HG03196 (cell line): ENCODE data around the gene DOK5.

Experiments used
- ATAC-seq: cut with Tn5 transposase; IDR thresholded peaks from one replicate; pipeline ENCODE4 v1.9.1; 2021; ENCODE audit not compliant: unreplicated experiment

The DOK5 gene

GRCh38 chr20:54555150-54555549 lies 79.8 kb downstream of the DOK5 start:
- no peak for ATAC-seq

DNA sequence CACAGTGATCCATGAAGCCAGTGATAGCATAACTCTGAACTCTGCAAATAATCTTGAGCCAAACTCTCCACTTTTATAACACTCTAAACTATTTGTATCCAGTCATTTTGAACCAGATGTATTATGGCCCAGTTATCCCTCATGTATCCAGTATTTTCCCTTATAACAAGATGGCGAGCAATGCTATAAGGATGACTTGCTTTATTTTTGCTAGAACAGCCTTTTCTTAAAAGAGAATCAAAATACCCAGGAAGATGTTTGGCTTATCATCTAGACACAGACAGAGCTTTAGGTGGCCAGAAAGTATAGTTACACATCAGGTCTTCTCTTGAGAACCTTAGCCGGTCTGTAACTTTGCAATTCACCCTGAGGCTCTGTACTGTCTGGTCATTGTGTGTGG lies 81.0 kb downstream of the DOK5 start:
- no peak for ATAC-seq

GRCh38 chr20:54557806-54558590 lies 82.6 kb downstream of the DOK5 start:
- ATAC-seq = no peak

DNA sequence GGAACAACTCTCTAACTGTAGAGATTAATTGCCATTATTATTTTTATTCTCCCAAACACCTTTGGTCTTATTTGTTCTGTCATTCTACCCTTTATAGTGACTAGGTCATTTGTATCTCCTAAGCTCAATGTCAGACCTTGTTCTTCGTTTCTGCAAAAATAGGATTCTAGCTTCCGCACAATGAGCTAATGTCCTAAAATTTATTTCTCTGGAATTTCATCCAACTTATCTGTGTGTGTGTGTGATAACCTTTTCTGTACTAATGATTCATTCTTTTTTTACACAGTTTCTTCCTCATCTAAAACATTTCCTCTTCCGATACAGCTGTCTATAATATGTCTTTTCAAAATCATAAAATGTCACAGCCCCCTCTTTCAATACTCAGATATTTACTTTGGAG lies 84.5 kb downstream of the DOK5 start:
- ATAC-seq = no peak

DNA sequence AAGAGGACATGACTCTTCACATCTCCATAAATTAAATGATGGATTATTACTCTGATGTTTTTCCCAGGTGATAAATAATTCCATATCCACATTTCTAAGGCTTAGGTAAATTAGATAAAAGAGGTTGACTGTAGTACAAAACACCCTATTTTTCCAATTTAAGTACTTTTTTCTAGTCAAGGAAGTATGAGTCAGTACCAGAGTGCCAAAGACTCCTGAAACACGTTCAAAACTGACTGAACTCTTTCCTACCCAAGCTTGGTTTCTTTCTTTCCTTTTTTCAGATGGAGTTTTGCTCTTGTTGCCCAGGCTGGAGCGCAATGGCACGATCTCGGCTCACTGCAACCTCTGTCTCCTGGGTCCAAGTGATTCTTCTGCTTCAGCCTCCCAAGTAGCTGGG lies 85.0 kb downstream of the DOK5 start:
- no peak for ATAC-seq

- ATAC-seq = no peak
Observed at GRCh38 chr20:54565255-54565654, 89.9 kb downstream of the DOK5 start.

- ATAC-seq = no peak
Observed at GRCh38 chr20:54566031-54566688, 90.8 kb downstream of the DOK5 start.

GRCh38 chr20:54570561-54570960 lies 95.2 kb downstream of the DOK5 start:
- no peak for ATAC-seq

GRCh38 chr20:54572665-54573435 lies 97.5 kb downstream of the DOK5 start:
- ATAC-seq = no peak

DNA sequence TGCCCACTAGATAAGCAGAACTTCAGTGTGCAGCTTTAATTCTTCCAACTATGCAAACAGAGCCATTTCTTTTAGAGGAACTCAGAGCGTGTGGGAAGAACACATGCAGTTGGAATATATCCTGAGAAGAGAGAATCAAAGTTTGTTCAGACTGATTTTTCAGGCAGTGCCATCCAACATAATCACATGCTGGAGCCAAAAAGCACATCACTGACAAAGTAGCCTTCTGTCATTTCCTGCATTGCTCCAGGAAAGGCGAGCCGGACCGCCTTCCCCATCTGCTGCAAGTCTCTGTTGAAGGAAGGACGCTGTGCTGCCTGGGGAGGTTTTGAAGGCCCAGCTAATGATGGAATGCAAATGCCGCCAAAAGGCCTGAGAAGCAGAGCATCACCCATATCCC lies 98.4 kb downstream of the DOK5 start:
- no peak for ATAC-seq

GRCh38 chr20:54576518-54576917 lies 101.1 kb downstream of the DOK5 start:
- no peak for ATAC-seq

DNA sequence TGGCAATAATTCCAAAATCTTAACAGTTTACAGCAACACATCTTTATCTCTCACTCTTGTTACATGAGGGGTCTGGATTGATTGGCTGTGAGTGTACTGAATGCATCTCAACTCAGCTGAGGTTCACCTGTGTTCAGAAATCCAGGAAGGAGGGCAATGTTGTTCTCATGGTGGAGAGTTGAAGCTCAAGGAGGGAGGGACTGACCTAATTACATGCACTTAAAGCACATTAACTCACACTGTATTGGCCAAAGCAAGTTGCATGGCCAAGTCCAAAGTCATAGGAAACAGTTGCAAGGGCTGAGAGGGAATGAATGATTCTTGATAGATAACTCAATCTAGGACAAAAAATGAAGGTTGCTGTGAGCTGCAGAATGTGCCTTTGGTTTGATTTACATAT lies 102.2 kb downstream of the DOK5 start:
- ATAC-seq = no peak

GRCh38 chr20:54585217-54585616 lies 109.8 kb downstream of the DOK5 start:
- ATAC-seq = no peak

GRCh38 chr20:54587408-54587807 lies 112.0 kb downstream of the DOK5 start:
- no peak for ATAC-seq

DNA sequence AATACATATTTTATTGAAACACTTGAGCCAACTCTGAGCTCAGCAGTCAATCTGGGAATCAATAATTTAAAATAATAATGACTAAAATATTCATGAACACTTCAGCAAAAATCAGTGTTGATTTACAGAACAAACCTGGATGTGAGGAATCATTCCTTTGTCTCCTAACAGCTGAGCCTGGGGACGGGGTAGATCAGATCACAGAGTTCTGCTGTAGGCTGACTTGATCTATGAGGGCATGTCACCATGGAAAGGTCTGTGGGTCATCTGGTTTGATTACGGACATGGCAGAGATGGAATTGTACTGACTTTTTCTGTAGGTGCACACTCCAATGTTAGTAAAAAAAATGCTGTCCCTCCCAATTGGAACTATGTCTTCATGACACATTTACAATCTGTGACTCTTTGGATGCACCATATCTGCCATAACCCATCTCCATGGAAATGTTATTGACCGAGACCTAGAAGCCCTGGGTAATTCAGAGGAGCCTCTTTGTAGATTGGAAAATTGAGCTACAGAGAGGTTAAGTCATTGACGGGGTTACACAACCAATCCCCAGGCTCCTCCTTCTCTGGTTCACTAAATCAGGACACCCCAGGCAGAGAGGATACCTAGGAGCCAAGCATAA lies 114.1 kb downstream of the DOK5 start:
- no peak for ATAC-seq

DNA sequence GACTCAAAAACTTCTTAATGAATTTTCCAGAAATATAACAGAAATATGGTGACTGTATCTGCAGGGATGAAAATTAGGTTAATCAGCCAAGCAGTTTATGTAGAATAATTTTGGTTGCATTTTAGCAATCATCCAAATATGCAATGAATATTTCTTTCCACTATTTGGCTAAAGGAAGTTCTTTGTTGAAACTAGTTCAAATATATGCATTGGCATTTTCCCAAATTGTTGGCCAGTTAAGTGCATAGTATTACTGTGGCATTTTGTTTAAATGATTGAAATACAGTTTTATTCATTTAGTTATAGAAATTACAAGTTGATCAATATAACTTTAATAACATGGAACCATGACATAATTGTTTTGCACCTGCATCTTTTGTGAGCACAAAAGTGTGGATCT lies 115.5 kb downstream of the DOK5 start:
- no peak for ATAC-seq

DNA sequence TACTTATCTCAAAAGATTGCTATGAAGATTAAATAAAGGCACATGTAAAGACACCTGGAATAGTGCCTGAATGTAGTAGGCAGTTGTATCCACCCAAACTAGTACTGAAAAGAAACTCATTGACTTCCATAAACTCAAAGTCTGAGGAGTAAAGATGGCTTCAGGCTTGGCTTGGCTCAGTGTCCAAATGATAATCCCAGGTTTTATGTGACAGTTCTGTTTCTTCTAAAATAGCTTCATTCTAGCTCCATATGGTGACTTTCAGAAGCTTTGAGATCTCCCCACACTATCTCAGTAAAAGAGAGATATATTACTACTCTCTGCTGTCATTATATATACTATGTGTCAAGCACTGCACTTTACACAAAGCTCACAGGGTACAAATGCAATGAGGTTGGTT lies 121.3 kb downstream of the DOK5 start:
- ATAC-seq = no peak

DNA sequence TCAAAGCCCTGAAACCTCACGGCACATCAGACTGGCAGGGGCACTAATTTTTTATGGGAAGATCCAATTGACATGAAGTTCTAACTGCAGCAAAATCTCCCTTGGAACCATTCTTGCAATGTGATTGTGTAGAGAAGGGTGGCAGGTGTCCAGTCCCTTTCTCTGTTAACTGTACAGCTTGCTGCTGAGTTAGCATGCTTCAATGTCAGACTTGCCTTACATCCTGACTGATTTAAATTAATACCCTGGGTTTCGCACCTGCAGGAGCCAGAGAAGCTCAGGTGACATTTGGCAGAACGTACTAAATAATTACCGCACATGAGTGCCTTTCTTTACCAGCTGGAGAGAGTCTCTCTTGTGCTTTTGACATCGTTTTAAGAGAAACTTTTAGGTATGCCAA lies 123.0 kb downstream of the DOK5 start:
- ATAC-seq = no peak

DNA sequence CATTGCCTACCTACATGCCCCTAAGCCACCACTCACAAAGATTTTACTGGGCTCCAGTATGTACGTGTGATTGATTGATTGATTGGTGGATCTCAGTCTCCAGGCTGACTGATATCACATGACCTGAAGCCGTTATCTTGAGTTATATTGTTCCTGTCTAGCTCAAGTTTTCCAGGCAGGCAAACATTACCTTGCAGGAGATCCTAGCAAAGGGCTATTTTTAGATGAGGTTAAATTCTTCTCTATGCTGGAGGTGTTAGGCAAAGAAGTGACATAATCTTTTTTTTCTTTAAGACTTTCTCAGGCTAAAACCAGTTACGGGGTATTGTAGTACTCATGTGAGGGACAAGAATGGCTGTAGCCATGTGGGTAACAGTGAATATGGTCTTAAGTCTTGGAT lies 125.2 kb downstream of the DOK5 start:
- no peak for ATAC-seq

DNA sequence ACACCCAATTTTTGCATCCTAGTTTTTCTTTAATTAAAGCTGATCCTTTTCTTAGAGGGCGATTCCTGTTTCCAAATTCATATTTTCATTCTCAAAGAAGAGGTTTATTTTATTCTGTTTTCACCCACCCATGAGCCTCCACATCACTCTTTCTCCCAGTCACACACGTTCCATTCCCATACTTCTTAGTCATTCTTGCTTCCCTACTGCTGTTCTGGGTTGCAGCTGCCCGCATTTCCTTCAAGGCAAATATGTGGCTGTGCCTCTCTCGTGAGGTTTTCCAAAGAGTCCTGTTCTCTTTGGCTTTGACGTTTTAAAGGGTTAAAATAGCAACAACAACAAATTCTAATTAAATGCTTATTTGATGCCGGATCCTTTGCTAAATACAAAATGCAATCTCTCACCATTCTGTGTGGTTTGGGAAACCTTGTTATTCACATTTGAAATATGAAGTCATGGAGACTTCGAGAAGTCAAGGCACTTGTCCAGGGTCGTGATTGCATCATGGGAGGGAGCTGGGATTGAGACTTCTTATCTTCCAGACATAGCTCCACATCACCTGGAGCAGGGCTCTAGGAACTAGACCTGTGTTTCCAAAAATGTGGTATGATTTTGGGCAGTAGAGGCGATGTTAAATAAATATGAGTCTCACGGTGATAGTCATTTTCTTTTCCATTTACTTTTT lies 126.6 kb downstream of the DOK5 start:
- no peak for ATAC-seq

DNA sequence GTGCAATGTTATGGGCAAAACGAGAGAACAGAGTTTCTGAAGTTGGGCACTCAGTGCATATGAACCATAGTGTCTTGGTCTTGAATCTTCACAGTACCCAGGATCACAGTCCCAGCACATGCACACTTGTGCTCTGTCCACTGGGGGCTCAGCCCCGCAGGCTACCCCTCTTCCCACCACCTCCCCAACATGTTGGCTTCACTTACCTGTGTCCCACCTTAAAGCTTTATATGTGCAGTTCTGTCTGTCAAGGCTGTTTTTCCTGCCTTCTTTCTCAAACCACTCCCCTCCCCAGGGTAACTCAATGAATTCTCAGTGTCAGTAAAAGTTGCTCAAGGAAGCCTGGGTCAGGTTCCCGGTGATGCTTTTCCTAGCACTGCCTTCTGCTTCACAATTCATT lies 129.9 kb downstream of the DOK5 start:
- no peak for ATAC-seq
